Esophagus squamous epithelium (tissue), 5 donors: ENCODE data around the gene CENATAC. TPM values are rescaled to one million over a fixed set of nuclear protein-coding genes. Genes with fewer than 3 reads are reported as not detected.

ENCODE experiments used
- DNase-seq: peaks from one replicate; lab custom pipeline; 2025; lab: John Stamatoyannopoulos, UW
- H3K27ac ChIP-seq, 4 donors: fragments of 200-600 bp; sonication (generic); one replicate each; pipeline ENCODE4 v1.5.1; 2016 to 2019; ENCODE audit warnings: mild to moderate bottlenecking in 1 of 4
- H3K27me3 ChIP-seq, 4 donors: fragments of 200-600 bp; sonication (generic); 1 replicate in 3 of 4; 2 replicates in 1 of 4; pipeline versions ENCODE4 v1.5.1 to v1.6.0; 2017 to 2021; ENCODE audit warnings: antibody characterized with exemption in 1 of 4
- H3K36me3 ChIP-seq, 3 donors: fragments of 200-600 bp; sonication (generic); one replicate each; pipeline ENCODE4 v1.5.1; 2016 to 2019
- H3K4me1 ChIP-seq, 3 donors: fragments of 200-600 bp; sonication (generic); one replicate each; pipeline ENCODE4 v1.5.1; 2017 to 2019
- H3K4me3 ChIP-seq, 4 donors: fragments of 200-600 bp; sonication (generic); 1 replicate in 3 of 4; 2 replicates in 1 of 4; pipeline ENCODE4 v1.5.1; 2016 to 2019; ENCODE audit warnings: mild to moderate bottlenecking in 2 of 4, moderate library complexity in 1 of 4
- H3K9me3 ChIP-seq, 3 donors: fragments of 200-600 bp; sonication (generic); one replicate each; pipeline ENCODE4 v1.5.1; 2016 to 2019
- CTCF ChIP-seq, 6 experiments: fragments of 450-650 bp in 4 of 6; fragments of 200-600 bp in 2 of 6; sonication (generic) in 2 of 6; IDR thresholded peaks; one replicate each; pipeline ENCODE4 v1.5.1; 2016 to 2019; ENCODE audit warnings: antibody characterized with exemption in 6 of 6, mild to moderate bottlenecking in 4 of 6, moderate library complexity in 4 of 6
- POLR2A ChIP-seq, 4 donors: fragments of 450-650 bp; IDR thresholded peaks; one replicate each; pipeline ENCODE4 v1.6.1; 2017; ENCODE audit warnings: antibody characterized with exemption in 4 of 4, mild to moderate bottlenecking in 4 of 4, moderate library complexity in 3 of 4
- WGBS, 2 donors: methylation state at CpG; one replicate each; pipeline ENCODE4 v1.1.5; 2018; 5-methylcytosine and 5-hydroxymethylcytosine counted together
- intact Hi-C: fragments of 100-400 bp; cut with DNase I; formaldehyde crosslinking; loops from one replicate; pipeline ENCODE4 v1.15.0; 2022
- total RNA-seq, 4 donors: library from RNA; depleted of rRNA; stranded (reverse); fragments of >200 nt; gene quantifications; one replicate each; pipeline ENCODE4 v1.1.0, GENCODE V29; 2016
- donor health status: DM: yes; HTN: yes; CAD: no.

CENATAC gene
- total RNA-seq, 4 donors from 2014 or later: 9.2 to 58.9 (median 29.4) TPM

DNA sequence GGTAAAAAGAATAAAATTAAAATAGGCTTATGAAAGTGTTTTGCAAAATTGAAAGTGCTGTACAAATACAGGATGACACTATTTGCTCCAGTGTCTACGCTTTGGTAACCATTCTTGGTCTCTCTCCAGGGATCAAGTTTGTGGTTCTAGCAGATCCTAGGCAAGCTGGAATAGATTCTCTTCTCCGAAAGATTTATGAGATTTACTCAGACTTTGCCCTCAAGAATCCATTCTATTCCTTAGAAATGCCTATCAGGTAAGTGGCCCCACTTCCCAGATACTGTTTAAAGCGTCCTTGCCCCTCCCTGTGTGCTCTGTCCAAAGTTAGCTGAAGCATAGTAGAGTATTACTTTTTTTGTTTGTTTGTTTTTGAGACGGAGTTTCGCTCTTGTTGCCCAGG is 23.7 kb downstream of the CENATAC start:
- Histone ChIP-seq H3K27ac (no peak overlapping the region), H3K27me3 (no peaks in the 10 kb centered on the region), H3K36me3 (peaks cover 0 to 62% (median 13%) of the 10 kb centered on the region in 3 donors), H3K9me3 (no peaks in the 10 kb centered on the region), H3K4me3 (no peak overlapping the region), H3K4me1 (peaks cover 16 to 61% (median 17%) of the 10 kb centered on the region in 3 donors)
- TF ChIP-seq POLR2A (IDR thresholded peaks at IDR 0.05): no peak
- TF ChIP-seq CTCF (IDR thresholded peaks at IDR 0.05): no peak
- intact Hi-C loops: no loop called here
- no peak for DNase-seq
- WGBS, 2 donors: 80 to 91% methylated on average over 5 of the region's 5 CpGs

- Histone ChIP-seq H3K36me3 (peaks cover 0 to 75% (median 13%) of the 10 kb centered on the region in 3 donors), H3K27ac (no peak overlapping the region), H3K27me3 (no peaks in the 10 kb centered on the region), H3K4me1 (peaks cover 10 to 59% (median 15%) of the 10 kb centered on the region in 3 donors), H3K4me3 (no peak overlapping the region), H3K9me3 (no peaks in the 10 kb centered on the region)
- TF ChIP-seq CTCF (IDR thresholded peaks at IDR 0.05) (no peak), POLR2A (IDR thresholded peaks at IDR 0.05) (no peak)
- intact Hi-C loops: no loop called here
- DNase-seq: no peak
Observed at GRCh38 chr11:119023741-119024140, 25.8 kb downstream of the CENATAC start.

DNA sequence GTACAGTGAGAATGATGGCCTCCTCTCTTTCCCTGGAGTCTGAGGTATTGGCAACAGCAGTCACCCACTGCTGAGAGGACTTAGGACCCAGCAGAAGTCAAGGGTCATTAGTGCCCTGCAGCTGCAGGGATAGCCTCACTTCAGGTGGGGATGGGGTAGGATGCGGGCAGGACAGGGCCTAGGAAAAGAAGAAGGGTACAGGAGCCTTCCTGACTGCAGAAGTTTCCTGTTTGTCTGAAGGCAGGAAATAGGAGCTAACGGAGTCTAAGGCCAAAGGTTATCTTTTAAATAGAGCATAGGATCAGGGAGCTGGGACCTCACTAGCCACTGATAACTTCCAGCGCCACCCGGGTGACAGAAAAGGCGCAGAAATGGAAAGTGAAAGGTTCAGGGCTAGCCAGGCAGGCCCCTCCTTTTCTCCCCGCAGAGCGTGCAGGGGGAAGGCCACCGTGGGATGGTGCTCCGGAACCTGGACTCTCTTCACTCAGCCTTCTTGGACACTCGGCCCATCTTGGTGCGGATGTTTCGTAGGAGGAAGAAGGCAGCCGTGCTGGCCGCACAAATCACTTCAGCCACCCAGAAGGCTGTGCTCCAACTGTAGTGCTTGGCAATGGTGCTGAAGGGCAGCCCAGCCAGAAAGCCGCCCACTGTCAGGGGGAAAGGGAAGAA is 26.6 kb downstream of the CENATAC start:
- H3K27me3 ChIP-seq: no peaks in the 10 kb centered on the region
- intact Hi-C loops: no loop called here
- no peak overlapping the region for H3K4me3 ChIP-seq
- H3K36me3 ChIP-seq: peaks cover 0 to 75% (median 13%) of the 10 kb centered on the region in 3 donors
- H3K4me1 ChIP-seq: peaks cover 13 to 61% (median 21%) of the 10 kb centered on the region in 3 donors
- no peak for TF ChIP-seq CTCF (IDR thresholded peaks at IDR 0.05)
- TF ChIP-seq POLR2A (IDR thresholded peaks at IDR 0.05): no peak
- H3K27ac ChIP-seq: peak overlapping the region in 2 of 4 donors; percentile 18 to 55
- WGBS, 2 donors: 73 to 79% methylated on average over 10 of the region's 15 CpGs
- no peaks in the 10 kb centered on the region for H3K9me3 ChIP-seq
- no peak for DNase-seq

GRCh38 chr11:119025099-119025473 is 27.1 kb downstream of the CENATAC start:
- Histone ChIP-seq H3K27ac (peak overlapping the region in 2 of 4 donors; percentile 18 to 55), H3K9me3 (no peaks in the 10 kb centered on the region), H3K4me1 (peaks cover 13 to 61% (median 20%) of the 10 kb centered on the region in 3 donors), H3K27me3 (no peaks in the 10 kb centered on the region), H3K4me3 (no peak overlapping the region), H3K36me3 (peaks cover 0 to 75% (median 13%) of the 10 kb centered on the region in 3 donors)
- intact Hi-C loops: no loop called here
- no peak for TF ChIP-seq POLR2A (IDR thresholded peaks at IDR 0.05)
- no peak for DNase-seq
- whole genome bisulfite sequencing, 2 donors: 63 to 64% methylated on average over 4 to 5 of the region's 5 CpGs

- H3K9me3 ChIP-seq: no peaks in the 10 kb centered on the region
- H3K36me3 ChIP-seq: peaks cover 0 to 75% (median 13%) of the 10 kb centered on the region in 3 donors
- no peak for TF ChIP-seq CTCF (IDR thresholded peaks at IDR 0.05)
- no peak for TF ChIP-seq POLR2A (IDR thresholded peaks at IDR 0.05)
- H3K27ac ChIP-seq: peak overlapping the region in 1 of 4 donors; percentile 18
- no peak overlapping the region for H3K4me3 ChIP-seq
- DNase-seq: no peak
- 95 to 96% methylated on average over 5 of the region's 5 CpGs for WGBS, 2 donors
- no peaks in the 10 kb centered on the region for H3K27me3 ChIP-seq
- intact Hi-C loops: no loop called here
- H3K4me1 ChIP-seq: peaks cover 12 to 60% (median 18%) of the 10 kb centered on the region in 3 donors
Observed at GRCh38 chr11:119025541-119025940, 27.6 kb downstream of the CENATAC start.
